ENCODE results near the gene SMG7. TPM values are rescaled to one million over a fixed set of nuclear protein-coding genes. Genes with fewer than 3 reads are reported as not detected.

Gene SMG7
- total RNA-seq, 1 donor from 2014 or later, result 26.4 TPM

DNA sequence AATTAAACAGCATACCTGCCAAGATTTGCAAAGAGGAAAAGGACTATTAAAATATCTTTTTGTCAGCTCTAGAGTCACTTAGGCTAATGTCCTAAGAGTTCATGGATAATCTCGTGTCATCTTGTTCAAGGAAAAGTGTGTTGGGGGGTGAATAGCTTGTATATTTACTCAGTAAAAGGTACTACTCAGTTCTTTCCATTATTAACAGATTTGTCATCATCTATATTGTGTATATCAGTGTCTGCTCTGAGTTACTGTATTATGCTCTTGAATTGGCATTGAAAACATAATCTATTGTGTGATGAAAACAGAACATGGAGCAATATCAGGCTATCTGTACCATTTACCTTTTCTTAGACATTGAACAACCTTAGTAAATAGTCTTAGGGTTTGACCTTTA is 41.9 kb downstream of the SMG7 start:
- TF ChIP-seq, protein P1, sequence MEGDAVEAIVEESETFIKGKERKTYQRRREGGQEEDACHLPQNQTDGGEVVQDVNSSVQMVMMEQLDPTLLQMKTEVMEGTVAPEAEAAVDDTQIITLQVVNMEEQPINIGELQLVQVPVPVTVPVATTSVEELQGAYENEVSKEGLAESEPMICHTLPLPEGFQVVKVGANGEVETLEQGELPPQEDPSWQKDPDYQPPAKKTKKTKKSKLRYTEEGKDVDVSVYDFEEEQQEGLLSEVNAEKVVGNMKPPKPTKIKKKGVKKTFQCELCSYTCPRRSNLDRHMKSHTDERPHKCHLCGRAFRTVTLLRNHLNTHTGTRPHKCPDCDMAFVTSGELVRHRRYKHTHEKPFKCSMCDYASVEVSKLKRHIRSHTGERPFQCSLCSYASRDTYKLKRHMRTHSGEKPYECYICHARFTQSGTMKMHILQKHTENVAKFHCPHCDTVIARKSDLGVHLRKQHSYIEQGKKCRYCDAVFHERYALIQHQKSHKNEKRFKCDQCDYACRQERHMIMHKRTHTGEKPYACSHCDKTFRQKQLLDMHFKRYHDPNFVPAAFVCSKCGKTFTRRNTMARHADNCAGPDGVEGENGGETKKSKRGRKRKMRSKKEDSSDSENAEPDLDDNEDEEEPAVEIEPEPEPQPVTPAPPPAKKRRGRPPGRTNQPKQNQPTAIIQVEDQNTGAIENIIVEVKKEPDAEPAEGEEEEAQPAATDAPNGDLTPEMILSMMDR (IDR thresholded peaks at IDR 0.05), result no peak
- Histone ChIP-seq H3K36me3 (peaks cover 7 to 11% of the 10 kb centered on the region in 2 donors), H3K4me1 (no peaks in the 10 kb centered on the region), H3K27ac (no peak overlapping the region), H3K27me3 (no peaks in the 10 kb centered on the region), H3K4me3 (no peak overlapping the region), H3K9me3 (no peaks in the 10 kb centered on the region)
- no peak for DNase-seq (ENCODE audit: low spot score in 2 of 2)
- intact Hi-C loops (cut with DNase I), result no loop called here

DNA sequence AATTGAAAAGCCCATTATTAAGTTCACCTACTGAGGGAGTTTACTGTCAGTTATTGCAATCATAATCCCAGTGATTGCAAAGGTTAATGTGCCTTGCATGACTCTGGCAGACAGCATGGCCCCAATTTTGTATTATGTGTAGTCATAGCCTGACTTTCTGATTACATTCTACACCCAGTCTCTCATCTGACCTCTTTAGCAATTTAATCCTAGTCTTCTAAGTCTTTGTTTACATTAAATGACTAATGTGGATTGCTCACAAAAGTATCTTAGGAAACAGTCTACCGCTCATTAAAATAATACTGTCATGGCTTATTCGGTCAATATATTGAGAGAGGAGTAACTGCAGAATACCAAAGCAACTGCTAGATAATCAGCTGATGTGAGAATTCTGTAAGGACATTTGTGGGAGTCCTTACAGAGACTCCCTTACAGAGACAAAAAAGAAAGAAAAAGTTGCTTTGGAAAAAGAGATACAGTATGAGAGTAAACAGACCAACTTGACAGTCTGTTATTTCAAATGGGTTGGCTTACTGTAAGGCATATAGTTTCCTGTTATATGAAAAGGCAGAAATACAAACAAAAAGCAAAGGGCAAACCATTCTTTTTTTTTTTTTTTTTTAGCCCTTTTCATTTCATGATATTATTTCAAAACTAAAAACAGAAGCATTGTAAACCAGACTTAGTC is 42.8 kb downstream of the SMG7 start:
- Histone ChIP-seq H3K27ac (no peak overlapping the region), H3K9me3 (no peaks in the 10 kb centered on the region), H3K4me3 (no peak overlapping the region), H3K4me1 (no peaks in the 10 kb centered on the region), H3K27me3 (no peaks in the 10 kb centered on the region), H3K36me3 (peaks cover 7 to 11% of the 10 kb centered on the region in 2 donors)
- TF ChIP-seq, protein P1 (IDR thresholded peaks at IDR 0.05), result no peak
- intact Hi-C loops (cut with DNase I), result no loop called here
- DNase-seq (ENCODE audit: low spot score in 2 of 2), result no peak

DNA sequence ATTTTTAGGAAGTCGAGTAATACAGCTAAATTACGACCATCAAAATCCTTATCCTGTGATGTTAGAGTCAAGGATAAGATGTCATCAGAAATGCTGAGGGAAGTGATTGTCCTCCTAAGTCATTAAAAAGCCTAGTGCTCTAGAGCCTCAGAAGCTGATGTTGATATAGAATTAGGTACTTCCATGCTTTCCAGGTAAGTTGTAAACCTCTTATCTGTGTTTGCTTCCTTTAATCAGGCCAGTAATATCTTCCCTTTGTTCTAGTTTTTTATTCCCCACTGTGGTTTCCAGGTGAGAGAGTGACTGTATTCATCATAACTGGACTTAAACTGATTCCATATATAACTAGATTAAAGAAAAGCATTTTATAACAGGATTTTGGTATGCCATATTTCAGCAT is 44.4 kb downstream of the SMG7 start:
- Histone ChIP-seq H3K36me3 (peaks cover 7 to 19% of the 10 kb centered on the region in 2 donors), H3K4me3 (no peak overlapping the region), H3K4me1 (no peaks in the 10 kb centered on the region), H3K9me3 (no peaks in the 10 kb centered on the region), H3K27me3 (no peaks in the 10 kb centered on the region), H3K27ac (no peak overlapping the region)
- DNase-seq (ENCODE audit: low spot score in 2 of 2), result no peak
- intact Hi-C loops (cut with DNase I), result no loop called here
- TF ChIP-seq, protein P1 (IDR thresholded peaks at IDR 0.05), result no peak

- intact Hi-C loops (cut with DNase I), result no loop called here
- H3K36me3 ChIP-seq, result peaks cover 7 to 19% of the 10 kb centered on the region in 2 donors
- H3K27me3 ChIP-seq, result no peaks in the 10 kb centered on the region
- no peaks in the 10 kb centered on the region for H3K4me1 ChIP-seq
- DNase-seq (ENCODE audit: low spot score in 2 of 2), result no peak
- H3K4me3 ChIP-seq, result no peak overlapping the region
- no peaks in the 10 kb centered on the region for H3K9me3 ChIP-seq
- TF ChIP-seq, protein P1 (IDR thresholded peaks at IDR 0.05), result no peak
- no peak overlapping the region for H3K27ac ChIP-seq
These were observed 45.1 kb downstream of the SMG7 start for GRCh38 chr1:183517401-183517800.

DNA sequence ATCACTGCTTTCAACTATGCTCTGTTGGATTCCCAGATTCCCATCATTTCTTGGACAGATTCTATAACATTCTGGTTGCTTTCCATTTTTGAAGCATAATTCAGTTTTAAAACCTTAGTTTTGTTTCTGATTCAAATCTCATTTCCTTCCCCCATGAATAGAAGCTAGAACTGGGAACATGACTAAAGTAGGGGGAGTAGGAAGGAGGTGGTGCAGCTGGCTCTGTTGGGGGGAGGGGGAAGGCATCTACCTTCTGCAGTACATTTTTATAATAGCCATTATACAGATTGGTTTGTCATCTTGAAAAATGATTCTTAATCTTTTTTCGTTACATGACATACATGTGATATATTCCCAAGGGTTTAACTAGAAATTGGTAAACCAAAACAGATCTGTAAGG is 48.1 kb downstream of the SMG7 start:
- no peaks in the 10 kb centered on the region for H3K27me3 ChIP-seq
- TF ChIP-seq, protein P1 (IDR thresholded peaks at IDR 0.05), result no peak
- H3K4me1 ChIP-seq, result no peaks in the 10 kb centered on the region
- intact Hi-C loops (cut with DNase I), result no loop called here
- no peak for DNase-seq (ENCODE audit: low spot score in 2 of 2)
- no peaks in the 10 kb centered on the region for H3K9me3 ChIP-seq
- H3K4me3 ChIP-seq, result no peak overlapping the region
- peaks cover 7 to 19% of the 10 kb centered on the region in 2 donors for H3K36me3 ChIP-seq
- H3K27ac ChIP-seq, result no peak overlapping the region

Data from ascending aorta (tissue), 2 donors.